Stimulated activated CD4-positive, alpha-beta T cell treated with anti-CD3 and anti-CD28 coated beads, Interleukin-12 subunit alpha, Interleukin-12 subunit beta, amount 100 ng/mL, for 4 hours (primary cell): Measurements from ENCODE around the gene RNFT2.
"Not testable (repeated sequence)": the region's sequence is repeated elsewhere in the genome, so short reads cannot be mapped to it uniquely, and the experiment has no call there.

ENCODE experiments used
- DNase-seq: peaks from one replicate; pipeline ENCODE4 v3.0.0-alpha.2; 2020

Gene RNFT2

GRCh38 chr12:116745554-116745953 lies 7.4 kb downstream of the RNFT2 start:
- DNase-seq = no peak

- no peak for DNase-seq
Observed at GRCh38 chr12:116749884-116750283, 11.8 kb downstream of the RNFT2 start.

GRCh38 chr12:116750298-116750697 lies 12.2 kb downstream of the RNFT2 start:
- no peak for DNase-seq

- not testable (repeated sequence) for DNase-seq
Observed at GRCh38 chr12:116754097-116754496, 16.0 kb downstream of the RNFT2 start.

- not testable (repeated sequence) for DNase-seq
Observed at GRCh38 chr12:116754783-116755182, 16.7 kb downstream of the RNFT2 start.

GRCh38 chr12:116759783-116760621 lies 21.9 kb downstream of the RNFT2 start:
- DNase-seq = peak; percentile 16

- no peak for DNase-seq
Observed at GRCh38 chr12:116760622-116761020, 22.5 kb downstream of the RNFT2 start.

GRCh38 chr12:116761499-116761898 lies 23.4 kb downstream of the RNFT2 start:
- DNase-seq = no peak

- no peak for DNase-seq
Observed at GRCh38 chr12:116765271-116765670, 27.2 kb downstream of the RNFT2 start.

GRCh38 chr12:116766285-116766684 lies 28.2 kb downstream of the RNFT2 start:
- no peak for DNase-seq

- no peak for DNase-seq
Observed at GRCh38 chr12:116766746-116767145, 28.6 kb downstream of the RNFT2 start.

GRCh38 chr12:116771651-116772050 lies 33.5 kb downstream of the RNFT2 start:
- DNase-seq = no peak

- DNase-seq = no peak
Observed at GRCh38 chr12:116773276-116773731, 35.2 kb downstream of the RNFT2 start.

- no peak for DNase-seq
Observed at GRCh38 chr12:116774020-116774419, 35.9 kb downstream of the RNFT2 start.

- DNase-seq = no peak
Observed at GRCh38 chr12:116777245-116777644, 39.1 kb downstream of the RNFT2 start.

GRCh38 chr12:116779597-116779996 lies 41.5 kb downstream of the RNFT2 start:
- DNase-seq = no peak

- DNase-seq = no peak
Observed at GRCh38 chr12:116780942-116781341, 42.8 kb downstream of the RNFT2 start.

- DNase-seq = no peak
Observed at GRCh38 chr12:116783525-116784237, 45.6 kb downstream of the RNFT2 start.

- DNase-seq = no peak
Observed at GRCh38 chr12:116784238-116784612, 46.1 kb downstream of the RNFT2 start.

- DNase-seq = not testable (repeated sequence)
Observed at GRCh38 chr12:116789562-116789961, 51.4 kb downstream of the RNFT2 start.

GRCh38 chr12:116790066-116790465 lies 52.0 kb downstream of the RNFT2 start:
- DNase-seq = no peak

- no peak for DNase-seq
Observed at GRCh38 chr12:116792403-116792802, 54.3 kb downstream of the RNFT2 start.

- no peak for DNase-seq
Observed at GRCh38 chr12:116794725-116795124, 56.6 kb downstream of the RNFT2 start.

- DNase-seq = no peak
Observed at GRCh38 chr12:116797885-116798284, 59.8 kb downstream of the RNFT2 start.
